ENCODE data around the gene EPO.
"Not testable (repeated sequence)": the region's sequence is repeated elsewhere in the genome, so short reads cannot be mapped to it uniquely, and the experiment has no call there.

Gene EPO

GRCh38 chr7:100736671-100737070 is 16.4 kb downstream of the EPO start:
- no peak for DNase-seq (ENCODE audit: low read depth in 2 of 2)

- DNase-seq (ENCODE audit: low read depth in 2 of 2), result no peak
Observed at GRCh38 chr7:100739934-100740333, 19.7 kb downstream of the EPO start.

DNA sequence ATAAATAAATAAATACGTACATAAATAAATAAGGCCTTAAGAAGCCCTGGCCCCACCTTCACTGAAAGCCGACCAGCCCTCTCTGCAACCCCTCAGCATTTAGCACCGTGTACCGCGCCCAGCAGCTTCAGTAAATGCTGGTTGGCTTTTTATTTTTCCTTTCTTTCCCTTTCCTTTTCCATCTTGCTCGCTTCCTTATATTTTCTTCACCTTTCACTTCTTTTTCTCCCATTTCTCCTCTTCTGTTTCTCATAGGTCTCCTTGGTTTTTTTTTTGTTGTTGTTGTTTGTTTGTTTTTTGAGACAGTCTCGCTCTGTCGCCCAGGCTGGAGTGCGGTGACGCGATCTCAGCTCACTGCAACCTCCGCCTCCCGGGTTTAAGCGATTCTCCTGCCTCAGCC is 24.3 kb downstream of the EPO start:
- DNase-seq (ENCODE audit: low read depth in 2 of 2), result no peak

- no peak for DNase-seq (ENCODE audit: low read depth in 2 of 2)
Observed at GRCh38 chr7:100745184-100745583, 24.9 kb downstream of the EPO start.

DNA sequence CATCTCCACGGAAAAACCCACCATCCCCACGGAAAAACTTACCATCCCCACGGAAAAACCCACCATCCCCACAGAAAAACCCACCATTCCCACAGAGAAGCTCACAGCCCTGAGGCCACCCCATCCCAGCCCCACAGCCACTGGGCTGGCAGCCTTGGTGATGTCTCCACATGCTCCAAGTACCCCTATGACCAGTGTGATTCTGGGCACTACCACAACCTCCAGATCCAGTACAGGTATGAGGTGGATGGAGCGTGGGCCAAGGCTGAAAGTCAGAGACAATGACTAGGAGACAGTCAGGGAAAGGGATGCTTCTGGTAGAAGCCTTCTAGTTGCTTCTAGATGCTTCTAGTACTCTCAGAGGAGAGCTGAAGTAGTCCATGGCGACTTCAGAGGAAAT is 32.7 kb downstream of the EPO start:
- DNase-seq (ENCODE audit: low read depth in 2 of 2), result no peak

GRCh38 chr7:100753750-100754149 is 33.5 kb downstream of the EPO start:
- DNase-seq (ENCODE audit: low read depth in 2 of 2), result no peak

DNA sequence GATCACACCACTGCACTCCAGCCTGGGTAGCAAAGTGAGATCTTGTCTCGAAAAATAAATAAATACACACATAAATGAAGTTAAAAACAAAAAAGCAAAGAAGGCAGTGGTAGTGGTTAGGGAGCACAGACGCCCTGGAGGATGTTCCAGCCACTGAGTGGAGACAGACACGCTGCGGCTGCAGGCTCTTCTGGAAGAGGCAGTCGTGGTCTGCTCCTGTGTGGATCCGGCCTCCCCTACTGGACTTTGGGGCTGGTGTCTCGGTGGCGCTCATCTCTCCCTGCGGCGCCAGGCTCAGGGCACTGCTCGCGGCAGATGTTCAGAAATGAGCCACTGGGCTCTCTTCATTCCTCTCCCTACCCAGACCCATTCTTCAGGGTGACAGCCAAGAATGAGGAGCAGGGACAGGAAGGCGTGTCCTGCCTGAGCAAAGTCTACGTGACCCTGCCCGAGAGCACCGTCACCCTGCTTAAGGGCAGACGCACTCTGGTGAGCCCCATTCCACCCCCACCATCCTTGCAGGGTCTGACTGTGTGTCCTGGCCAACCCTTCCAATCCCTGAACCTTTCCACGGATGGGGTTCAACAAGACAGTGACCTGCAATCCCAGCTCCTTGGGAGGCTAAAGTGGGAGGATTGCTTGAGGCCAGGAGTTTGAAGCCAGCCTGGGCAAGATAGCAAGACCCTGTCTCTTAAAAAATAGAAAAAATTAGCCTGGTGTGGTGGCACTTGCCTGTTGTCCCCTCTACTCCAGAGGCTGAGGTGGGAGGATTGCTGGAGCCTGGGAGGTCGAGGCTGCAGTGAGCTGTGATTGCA is 39.3 kb downstream of the EPO start:
- no peak for DNase-seq (ENCODE audit: low read depth in 2 of 2)

DNA sequence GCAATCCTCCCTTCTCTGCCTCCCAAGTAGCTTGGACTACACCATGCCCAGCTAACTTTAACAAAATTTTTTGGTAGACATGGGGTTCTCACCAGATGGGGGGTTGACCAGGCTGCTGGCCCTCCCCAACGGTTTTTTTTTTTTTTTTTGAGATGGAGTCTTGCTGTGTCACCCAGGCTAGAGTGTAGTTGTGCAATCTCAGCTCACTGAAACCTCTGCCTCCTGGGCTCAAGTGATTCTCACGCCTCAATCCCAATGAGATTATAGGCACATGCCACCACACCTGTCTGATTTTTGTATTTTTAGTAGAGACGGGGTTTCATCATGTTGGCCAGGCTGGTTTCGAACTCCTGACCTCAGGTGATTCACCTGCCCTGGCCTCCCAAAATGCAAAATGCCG is 42.6 kb downstream of the EPO start:
- not testable (repeated sequence) for DNase-seq (ENCODE audit: low read depth in 2 of 2)

DNA sequence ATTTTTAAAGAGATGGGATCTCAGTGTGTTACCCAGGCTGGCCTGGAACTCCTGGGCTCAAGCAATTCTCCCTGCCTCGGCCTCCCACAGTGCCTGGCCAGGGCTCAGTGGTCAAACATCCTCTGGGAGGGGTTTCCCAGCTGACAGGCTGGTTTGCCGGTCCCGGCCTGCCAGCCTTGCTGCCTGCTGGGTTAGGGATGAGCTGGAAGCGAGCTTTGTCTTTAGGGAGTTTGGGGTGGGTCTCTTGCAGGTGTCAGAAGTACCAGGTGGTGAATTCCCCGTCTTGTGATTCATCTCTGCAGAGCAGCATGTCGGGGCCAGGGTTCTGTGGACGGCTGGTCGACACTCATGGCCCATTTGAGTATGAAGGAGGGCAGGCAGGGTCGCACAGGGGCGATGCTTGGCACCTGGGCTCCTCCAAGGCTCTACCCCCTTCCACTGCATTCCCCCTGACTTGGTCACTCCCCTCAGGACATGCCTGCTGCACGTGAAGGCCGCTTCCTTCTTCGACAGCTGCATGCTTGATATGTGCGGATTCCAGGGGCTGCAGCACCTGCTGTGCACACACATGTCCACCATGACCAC is 43.4 kb downstream of the EPO start:
- DNase-seq (ENCODE audit: low read depth in 2 of 2), result no peak

DNA sequence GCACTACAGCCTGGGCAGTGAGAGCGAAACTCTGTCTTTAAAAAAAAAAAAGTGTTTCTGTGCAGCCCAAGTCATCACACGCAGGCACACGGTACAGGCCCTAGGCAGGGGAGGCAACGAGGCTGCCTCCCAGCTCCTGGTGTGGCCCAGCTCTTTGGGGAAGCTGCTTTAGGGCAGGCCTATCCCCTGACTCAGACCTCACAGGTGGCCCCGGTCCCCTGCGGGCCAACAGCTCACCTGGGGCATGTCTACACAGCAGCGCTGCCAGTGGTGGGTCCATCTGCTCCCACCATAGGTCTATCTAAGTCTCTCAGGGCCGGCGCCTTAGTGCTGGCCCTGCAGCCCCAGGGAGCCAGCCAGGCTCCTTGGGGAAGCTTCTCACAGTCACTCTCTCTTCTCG is 44.6 kb downstream of the EPO start:
- no peak for DNase-seq (ENCODE audit: low read depth in 2 of 2)

GRCh38 chr7:100765250-100765649 is 45.0 kb downstream of the EPO start:
- no peak for DNase-seq (ENCODE audit: low read depth in 2 of 2)

GRCh38 chr7:100768784-100769183 is 48.5 kb downstream of the EPO start:
- DNase-seq (ENCODE audit: low read depth in 2 of 2), result no peak
